Neutrophil (primary cell): ENCODE data around the gene ZEB1.

Experiments used
- H3K27ac ChIP-seq: fragments of 200-600 bp; sonication (generic); 2 replicates; pipeline ENCODE4 v1.5.1; 2016; ENCODE audit warnings: mild to moderate bottlenecking, moderate library complexity
- H3K27me3 ChIP-seq: fragments of 200-600 bp; sonication (generic); 2 replicates; pipeline ENCODE4 v1.6.0; 2016; ENCODE audit warnings: mild to moderate bottlenecking
- H3K36me3 ChIP-seq: fragments of 200-600 bp; sonication (generic); 2 replicates; pipeline ENCODE4 v1.5.1; 2017
- H3K4me1 ChIP-seq, 2 experiments: fragments of 200-600 bp in 1 of 2; sonication (generic) in 1 of 2; 1 replicate in 1 of 2; 2 replicates in 1 of 2; pipeline versions ENCODE4 v1.5.1 to v1.6.1; 2013 to 2016; ENCODE audit warnings: low read depth in 1 of 2, low read length in 1 of 2, mild to moderate bottlenecking in 1 of 2, moderate library complexity in 1 of 2; ENCODE audit not compliant: control insufficient read depth in 1 of 2, insufficient read depth in 1 of 2
- H3K4me3 ChIP-seq, 2 experiments: fragments of 200-600 bp in 1 of 2; sonication (generic) in 1 of 2; 1 replicate in 1 of 2; 2 replicates in 1 of 2; pipeline ENCODE4 v1.5.1; 2013 to 2016; ENCODE audit warnings: low read depth in 1 of 2, low read length in 1 of 2, mild to moderate bottlenecking in 1 of 2, moderate library complexity in 1 of 2
- H3K9me3 ChIP-seq: fragments of 200-600 bp; sonication (generic); 2 replicates; pipeline ENCODE4 v1.5.1; 2016
- TF ChIP-seq, protein P1 (sequence below): fragments of 200-600 bp; sonication (generic); IDR thresholded peaks from 2 replicates; pipeline ENCODE4 v1.5.1; 2016; ENCODE audit warnings: antibody characterized with exemption

Gene ZEB1

GRCh38 chr10:31574577-31574976 is 255.6 kb downstream of the ZEB1 start:
- TF ChIP-seq, protein P1, sequence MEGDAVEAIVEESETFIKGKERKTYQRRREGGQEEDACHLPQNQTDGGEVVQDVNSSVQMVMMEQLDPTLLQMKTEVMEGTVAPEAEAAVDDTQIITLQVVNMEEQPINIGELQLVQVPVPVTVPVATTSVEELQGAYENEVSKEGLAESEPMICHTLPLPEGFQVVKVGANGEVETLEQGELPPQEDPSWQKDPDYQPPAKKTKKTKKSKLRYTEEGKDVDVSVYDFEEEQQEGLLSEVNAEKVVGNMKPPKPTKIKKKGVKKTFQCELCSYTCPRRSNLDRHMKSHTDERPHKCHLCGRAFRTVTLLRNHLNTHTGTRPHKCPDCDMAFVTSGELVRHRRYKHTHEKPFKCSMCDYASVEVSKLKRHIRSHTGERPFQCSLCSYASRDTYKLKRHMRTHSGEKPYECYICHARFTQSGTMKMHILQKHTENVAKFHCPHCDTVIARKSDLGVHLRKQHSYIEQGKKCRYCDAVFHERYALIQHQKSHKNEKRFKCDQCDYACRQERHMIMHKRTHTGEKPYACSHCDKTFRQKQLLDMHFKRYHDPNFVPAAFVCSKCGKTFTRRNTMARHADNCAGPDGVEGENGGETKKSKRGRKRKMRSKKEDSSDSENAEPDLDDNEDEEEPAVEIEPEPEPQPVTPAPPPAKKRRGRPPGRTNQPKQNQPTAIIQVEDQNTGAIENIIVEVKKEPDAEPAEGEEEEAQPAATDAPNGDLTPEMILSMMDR: no peak
- Histone ChIP-seq H3K4me3 (no peak overlapping the region), H3K27ac (no peak overlapping the region)

DNA sequence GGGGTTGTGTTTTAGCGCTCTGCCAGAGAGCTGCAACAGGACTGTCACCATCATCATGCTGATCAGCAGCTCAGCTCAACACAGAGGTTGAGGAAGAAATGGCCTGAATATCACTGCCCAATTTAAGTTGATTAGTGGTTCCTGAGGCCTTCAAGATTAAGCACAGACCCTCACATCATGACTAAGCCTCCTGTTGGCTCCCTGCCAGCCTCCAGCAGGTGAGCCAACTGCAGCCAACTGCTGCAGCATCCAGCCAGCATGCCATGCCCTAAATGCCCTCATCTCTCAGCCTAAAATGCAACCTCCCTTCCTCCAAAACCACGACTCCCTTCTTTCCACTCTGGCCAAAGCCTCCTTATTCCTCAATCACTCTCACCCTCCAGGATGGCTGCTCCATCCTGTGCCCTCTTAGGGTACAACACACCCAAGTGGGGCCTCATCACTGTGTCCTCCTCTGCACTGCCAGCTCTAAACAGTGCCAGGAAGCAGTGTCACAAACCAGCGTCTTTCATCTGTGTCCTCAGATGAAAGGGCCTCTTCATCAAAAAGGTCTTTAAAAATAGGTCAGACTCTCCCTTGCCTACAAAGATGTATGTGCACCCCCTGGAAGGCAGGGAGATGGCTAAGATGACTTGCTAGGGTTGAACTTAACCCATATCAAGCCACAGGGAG is 259.3 kb downstream of the ZEB1 start:
- TF ChIP-seq, protein P1: no peak
- H3K27me3 ChIP-seq: no peaks in the 10 kb centered on the region
- no peaks in the 10 kb centered on the region for H3K36me3 ChIP-seq
- peaks cover 27 to 29% of the 10 kb centered on the region in 2 experiments for H3K4me1 ChIP-seq
- no peak overlapping the region for H3K27ac ChIP-seq
- H3K9me3 ChIP-seq: no peaks in the 10 kb centered on the region
- H3K4me3 ChIP-seq: no peak overlapping the region

More at GRCh38 chr10:31574577-31574976, 255.6 kb downstream of the ZEB1 start:
- no peaks in the 10 kb centered on the region for H3K9me3 ChIP-seq
- no peaks in the 10 kb centered on the region for H3K27me3 ChIP-seq
- H3K36me3 ChIP-seq: no peaks in the 10 kb centered on the region
- H3K4me1 ChIP-seq: no peaks in the 10 kb centered on the region

DNA sequence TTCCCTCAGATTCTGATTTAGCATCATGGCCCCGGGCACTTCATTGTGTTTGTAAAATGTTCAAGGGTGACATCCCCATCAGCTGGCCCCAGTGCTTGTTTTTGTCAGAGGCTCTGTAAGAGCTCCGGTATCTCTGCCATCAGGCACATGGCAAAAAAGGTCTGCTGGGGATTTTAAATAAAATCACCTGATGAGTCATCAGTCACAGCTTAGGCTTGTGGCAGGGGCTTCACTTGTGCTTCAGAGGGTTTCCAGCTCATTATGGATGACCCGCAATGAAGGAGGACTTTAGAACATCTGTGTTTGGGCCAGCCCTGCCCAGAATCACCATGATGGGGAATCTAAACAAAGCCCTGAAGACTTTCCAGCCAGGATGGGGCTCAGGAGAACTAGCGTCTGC is 259.9 kb downstream of the ZEB1 start:
- H3K27ac ChIP-seq: no peak overlapping the region
- H3K9me3 ChIP-seq: no peaks in the 10 kb centered on the region
- TF ChIP-seq, protein P1: no peak
- H3K36me3 ChIP-seq: no peaks in the 10 kb centered on the region
- H3K27me3 ChIP-seq: no peaks in the 10 kb centered on the region
- H3K4me1 ChIP-seq: peaks cover 33 to 35% of the 10 kb centered on the region in 2 experiments
- no peak overlapping the region for H3K4me3 ChIP-seq
